Measurements from ENCODE around the gene ELFN2.

- TF ChIP-seq POLR2AphosphoS5 (IDR thresholded peaks at IDR 0.05; ENCODE audit: low read depth, low read length) (no peak), TAF1 (IDR thresholded peaks at IDR 0.05; ENCODE audit: borderline replicate concordance, low read depth, low read length) (no peak), POLR2A (IDR thresholded peaks at IDR 0.05; ENCODE audit: low read depth, low read length) (no peak)
Measured at GRCh38 chr22:37411655-37412054, 15.6 kb downstream of the ELFN2 start.
